T-cell (primary cell): ENCODE data around the gene TEFM. TPM values are rescaled to one million over a fixed set of nuclear protein-coding genes. Genes with fewer than 3 reads are reported as not detected.
"Not testable (repeated sequence)": the region's sequence is repeated elsewhere in the genome, so short reads cannot be mapped to it uniquely, and the experiment has no call there.

Source experiments
- ATAC-seq, 4 experiments: fragments of 200-7000 bp in 3 of 4; fragments of 150-1000 bp in 1 of 4; cut with Tn5 transposase; replicated peaks in 1 of 4; 1 replicate in 3 of 4; 2 replicates in 1 of 4; pipeline ENCODE4 v1.10.0; 2021; ENCODE audit warnings: moderate library complexity in 3 of 4, mild to moderate bottlenecking in 2 of 4, moderate number of reproducible peaks in 1 of 4
- CTCF ChIA-PET, 2 donors: fragments of 300-600 bp; sonication (Branson Sonifier 250); formaldehyde crosslinking; loops; one replicate each; lab custom pipeline; 2022; ENCODE audit warnings: antibody characterized with exemption in 2 of 2; lab: Charles Lee
- POLR2A ChIA-PET, 2 donors: fragments of 300-600 bp; sonication (Branson Sonifier 250); formaldehyde crosslinking; loops; one replicate each; lab custom pipeline; 2022; ENCODE audit warnings: antibody characterized with exemption in 2 of 2; lab: Charles Lee
- DNase-seq, 35 experiments: peaks; one replicate each; pipeline versions ENCODE4 v3.0.0 to v3.0.0-alpha.2; 2013 to 2023
- H3K27ac ChIP-seq: one replicate; pipeline ENCODE4 v1.5.1; 2013; ENCODE audit warnings: low read length
- H3K27me3 ChIP-seq, 2 experiments: replicated peaks in 1 of 2; 1 replicate in 1 of 2; 2 replicates in 1 of 2; pipeline versions ENCODE4 v1.6.1 to v1.7.0; 2013; ENCODE audit warnings: low read length in 1 of 2, mixed read lengths in 1 of 2; ENCODE audit not compliant: control insufficient read depth in 2 of 2, insufficient read depth in 2 of 2; ENCODE audit errors: extremely low read depth in 1 of 2
- H3K36me3 ChIP-seq, 2 donors: 1 replicate in 1 of 2; 2 replicates in 1 of 2; pipeline versions ENCODE4 v1.6.1 to v1.7.0; 2013; ENCODE audit warnings: low read length in 1 of 2; ENCODE audit not compliant: control insufficient read depth in 2 of 2, insufficient read depth in 1 of 2; ENCODE audit errors: extremely low read depth in 1 of 2
- H3K4me1 ChIP-seq, 2 experiments: 1 replicate in 1 of 2; 2 replicates in 1 of 2; pipeline versions ENCODE4 v1.6.1 to v1.7.0; 2013; ENCODE audit warnings: low read length in 2 of 2, mixed read lengths in 1 of 2; ENCODE audit not compliant: insufficient read depth in 2 of 2, control insufficient read depth in 1 of 2; ENCODE audit errors: extremely low read depth in 1 of 2
- H3K4me3 ChIP-seq, 2 donors: 1 replicate in 1 of 2; 2 replicates in 1 of 2; pipeline versions ENCODE4 v1.5.1 to v1.7.0; 2013; ENCODE audit warnings: mild to moderate bottlenecking in 2 of 2, low read length in 1 of 2, moderate library complexity in 1 of 2; ENCODE audit not compliant: control insufficient read depth in 1 of 2; ENCODE audit errors: extremely low read depth in 1 of 2
- H3K9me3 ChIP-seq: 2 replicates; pipeline ENCODE4 v1.7.0; 2013
- H3K27ac Mint-ChIP-seq, 2 donors: one replicate each; pipeline ENCODE4 v1.8.0; 2020 to 2021; ENCODE audit warnings: mild to moderate bottlenecking in 2 of 2, mixed read lengths in 2 of 2
- H3K27me3 Mint-ChIP-seq, 2 donors: one replicate each; pipeline ENCODE4 v1.8.0; 2021 to 2022; ENCODE audit warnings: mixed read lengths in 2 of 2
- H3K36me3 Mint-ChIP-seq: one replicate; pipeline ENCODE4 v1.8.0; 2021; ENCODE audit warnings: mixed read lengths
- H3K4me1 Mint-ChIP-seq, 3 donors: one replicate each; pipeline ENCODE4 v1.8.0; 2020 to 2022; ENCODE audit warnings: mixed read lengths in 3 of 3, mild to moderate bottlenecking in 1 of 3
- H3K4me3 Mint-ChIP-seq, 3 donors: one replicate each; pipeline ENCODE4 v1.8.0; 2020 to 2022; ENCODE audit warnings: mild to moderate bottlenecking in 3 of 3, mixed read lengths in 3 of 3, moderate library complexity in 3 of 3
- H3K9me3 Mint-ChIP-seq, 3 donors: one replicate each; pipeline ENCODE4 v1.8.0; 2020 to 2022; ENCODE audit warnings: mixed read lengths in 3 of 3
- WGBS: methylation state at CpG from one replicate; pipeline ENCODE4 v1.1.5; 2013; ENCODE audit warnings: missing lambda C conversion rate; ENCODE audit not compliant: insufficient coverage; 5-methylcytosine and 5-hydroxymethylcytosine counted together
- total RNA-seq, 35 experiments: library from RNA in 6 of 35; stranded (reverse) in 6 of 35; fragments of 120-200 nt in 1 of 35; gene quantifications; one replicate each; pipeline versions ENCODE4 v1.2.1 to v1.2.4 and lab custom pipeline; 2013 to 2026

Gene TEFM
- total RNA-seq, 5 donors from 2014 or later (not counting 1 experiment from before 2014, with no cell fraction given) = 9.5 to 16.9 (median 14.8) TPM

DNA sequence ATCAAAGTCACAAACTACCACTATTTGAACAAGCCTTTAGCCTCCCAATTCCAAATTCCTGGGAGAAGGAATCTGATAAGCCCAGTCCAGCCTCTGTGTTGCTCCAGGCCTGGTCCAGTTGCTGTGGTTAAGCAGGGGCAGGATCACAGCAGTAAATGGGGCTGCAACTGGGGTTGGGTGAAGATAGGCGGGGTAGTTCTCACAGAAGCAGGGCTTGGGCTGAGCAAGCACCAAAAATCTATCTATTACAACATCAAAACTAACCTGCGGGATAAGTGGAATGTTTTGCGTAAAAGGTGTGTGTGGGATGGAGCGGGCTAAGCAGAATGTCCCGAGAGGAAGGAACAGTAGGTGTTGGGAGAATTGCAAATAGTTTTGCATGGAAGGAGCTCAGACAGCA lies 41.8 kb upstream of the TEFM start:
- ChIA-PET CTCF (no interaction called here), POLR2A (no interaction called here)
- no peak overlapping the region for H3K27ac ChIP-seq
- H3K27me3 ChIP-seq = no peaks in the 10 kb centered on the region
- H3K4me1 ChIP-seq = no peaks in the 10 kb centered on the region
- Mint-ChIP-seq H3K9me3 (no peaks in the 10 kb centered on the region), H3K4me3 (no peak overlapping the region), H3K27ac (no peak overlapping the region), H3K36me3 (no peaks in the 10 kb centered on the region), H3K27me3 (no peaks in the 10 kb centered on the region), H3K4me1 (no peaks in the 10 kb centered on the region)
- no peak for DNase-seq
- 90% methylated on average over 2 of the region's 5 CpGs for WGBS
- no peak overlapping the region for H3K4me3 ChIP-seq
- no peaks in the 10 kb centered on the region for H3K36me3 ChIP-seq
- no peaks in the 10 kb centered on the region for H3K9me3 ChIP-seq
- ATAC-seq = no peak

- Mint-ChIP-seq H3K4me3 (no peak overlapping the region), H3K9me3 (no peaks in the 10 kb centered on the region), H3K27me3 (no peaks in the 10 kb centered on the region), H3K4me1 (peaks cover 0 to 8% (median 2%) of the 10 kb centered on the region in 3 donors), H3K27ac (no peak overlapping the region), H3K36me3 (no peaks in the 10 kb centered on the region)
- ATAC-seq = no peak
- WGBS = 29% methylated on average over 1 of the region's 4 CpGs
- H3K4me1 ChIP-seq = peaks cover 0 to 3% of the 10 kb centered on the region in 2 experiments
- H3K9me3 ChIP-seq = no peaks in the 10 kb centered on the region
- ChIA-PET POLR2A (no interaction called here), CTCF (no interaction called here)
- no peaks in the 10 kb centered on the region for H3K27me3 ChIP-seq
- no peak overlapping the region for H3K27ac ChIP-seq
- H3K4me3 ChIP-seq = no peak overlapping the region
- DNase-seq = no peak
- H3K36me3 ChIP-seq = no peaks in the 10 kb centered on the region
These were observed 36.5 kb upstream of the TEFM start for GRCh38 chr17:30942308-30943079.

GRCh38 chr17:30939051-30939689 lies 33.1 kb upstream of the TEFM start:
- no peaks in the 10 kb centered on the region for H3K27me3 ChIP-seq
- DNase-seq (no peak), ATAC-seq (no peak)
- no peaks in the 10 kb centered on the region for H3K27me3 Mint-ChIP-seq
- peaks cover 0 to 3% of the 10 kb centered on the region in 2 experiments for H3K4me1 ChIP-seq
- H3K4me1 Mint-ChIP-seq = peaks cover 0 to 8% (median 2%) of the 10 kb centered on the region in 3 donors
- ChIA-PET POLR2A (no interaction called here), CTCF (no interaction called here)
- WGBS = 79% methylated on average over 7 of the region's 13 CpGs
- H3K27ac Mint-ChIP-seq = peak overlapping the region in 1 of 2 donors; percentile 46
- H3K36me3 ChIP-seq = no peaks in the 10 kb centered on the region
- H3K4me3 Mint-ChIP-seq = peak overlapping the region in 2 of 3 donors; percentile 9 to 39
- no peak overlapping the region for H3K27ac ChIP-seq
- no peaks in the 10 kb centered on the region for H3K9me3 Mint-ChIP-seq
- H3K4me3 ChIP-seq = no peak overlapping the region
- H3K9me3 ChIP-seq = no peaks in the 10 kb centered on the region
- H3K36me3 Mint-ChIP-seq = no peaks in the 10 kb centered on the region

DNA sequence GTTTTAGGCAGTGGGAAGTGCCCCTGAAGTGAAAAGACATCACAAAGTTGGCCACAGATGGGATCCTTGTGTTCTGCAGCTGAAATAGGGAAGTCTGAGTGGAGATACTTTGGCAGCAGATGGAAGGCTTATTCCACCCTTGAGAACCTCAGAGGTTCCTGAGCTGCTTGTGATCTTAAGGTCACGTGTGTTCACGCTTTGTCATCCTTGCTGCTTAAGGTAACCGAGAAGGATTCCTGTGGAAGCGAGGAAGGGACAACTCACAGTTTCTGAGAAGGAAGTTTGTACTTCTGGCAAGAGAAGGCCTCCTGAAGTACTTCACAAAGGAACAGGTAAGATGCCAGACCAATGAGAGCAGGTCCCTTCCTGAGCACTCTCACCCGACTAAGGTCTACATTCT lies 27.9 kb upstream of the TEFM start:
- no peak for ATAC-seq
- Histone ChIP-seq H3K27ac (no peak overlapping the region), H3K4me1 (no peaks in the 10 kb centered on the region), H3K9me3 (no peaks in the 10 kb centered on the region), H3K36me3 (no peaks in the 10 kb centered on the region), H3K4me3 (no peak overlapping the region), H3K27me3 (peaks cover 0 to 5% of the 10 kb centered on the region in 2 experiments)
- H3K27me3 Mint-ChIP-seq = peaks cover 0 to 2% of the 10 kb centered on the region in 2 donors
- H3K4me3 Mint-ChIP-seq = no peak overlapping the region
- ChIA-PET CTCF (interaction anchor here in 1 of 2 donors (0.8 kb wide), 1 partner anchor 18 kb away, joined by 3 read pairs; no protein-coding TSS in a partner anchor), POLR2A (no interaction called here)
- no peaks in the 10 kb centered on the region for H3K36me3 Mint-ChIP-seq
- DNase-seq = no peak
- H3K9me3 Mint-ChIP-seq = no peaks in the 10 kb centered on the region
- WGBS = 63% methylated on average over 3 of the region's 5 CpGs
- H3K27ac Mint-ChIP-seq = no peak overlapping the region
- H3K4me1 Mint-ChIP-seq = peaks cover 0 to 4% (median 0%) of the 10 kb centered on the region in 3 donors

DNA sequence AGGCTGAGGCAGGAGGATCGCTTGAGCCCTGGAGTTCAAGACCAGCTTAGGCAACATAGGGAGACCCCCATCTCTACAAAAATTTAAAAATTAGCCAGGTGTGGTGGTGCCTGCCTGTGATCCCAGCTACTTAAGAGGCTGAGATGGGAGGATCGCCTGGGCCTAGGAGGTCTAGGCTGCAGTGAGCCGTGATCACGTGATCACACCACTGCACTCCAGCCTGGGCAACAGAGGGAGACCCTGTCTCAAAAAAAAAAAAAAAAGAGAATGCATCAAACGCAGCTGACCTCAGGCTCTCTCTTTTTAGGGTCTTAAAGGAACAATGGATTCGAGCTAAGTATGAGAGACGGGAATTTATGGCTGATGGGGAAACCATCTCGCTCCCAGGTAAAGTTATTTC lies 25.5 kb upstream of the TEFM start:
- H3K4me3 Mint-ChIP-seq, H3K4me3 ChIP-seq, DNase-seq, H3K4me1 ChIP-seq, ATAC-seq, POLR2A ChIA-PET, H3K9me3 ChIP-seq, H3K27ac Mint-ChIP-seq, H3K4me1 Mint-ChIP-seq, CTCF ChIA-PET, H3K36me3 Mint-ChIP-seq, H3K27ac ChIP-seq, H3K36me3 ChIP-seq, H3K9me3 Mint-ChIP-seq: not testable (repeated sequence)
- WGBS = 92% methylated on average over 3 of the region's 8 CpGs
- peaks cover 7 to 11% of the 10 kb centered on the region in 2 donors for H3K27me3 Mint-ChIP-seq
- peaks cover 0 to 12% of the 10 kb centered on the region in 2 experiments for H3K27me3 ChIP-seq

GRCh38 chr17:30930495-30930894 lies 24.5 kb upstream of the TEFM start:
- no peak for DNase-seq
- Histone ChIP-seq H3K36me3 (no peaks in the 10 kb centered on the region), H3K4me1 (no peaks in the 10 kb centered on the region), H3K27me3 (peaks cover 0 to 22% of the 10 kb centered on the region in 2 experiments), H3K27ac (no peak overlapping the region), H3K9me3 (no peaks in the 10 kb centered on the region), H3K4me3 (no peak overlapping the region)
- Mint-ChIP-seq H3K4me3 (no peak overlapping the region), H3K36me3 (no peaks in the 10 kb centered on the region), H3K27me3 (peaks cover 17 to 18% of the 10 kb centered on the region in 2 donors), H3K4me1 (no peaks in the 10 kb centered on the region), H3K27ac (no peak overlapping the region), H3K9me3 (no peaks in the 10 kb centered on the region)
- ChIA-PET CTCF (no interaction called here), POLR2A (no interaction called here)
- 83% methylated on average over 1 of the region's 3 CpGs for WGBS
- ATAC-seq = no peak
